Retinal pigment epithelial cell (primary cell): ENCODE results near the gene SYT2.

Source experiments
- DNase-seq: peaks from one replicate; pipeline ENCODE4 v3.0.0-alpha.2; 2010; ENCODE audit warnings: low read depth
- H3K4me3 ChIP-seq: 2 replicates; pipeline ENCODE4 v1.5.1; 2011; ENCODE audit warnings: mild to moderate bottlenecking, low read length, control low read depth, moderate library complexity
- CTCF ChIP-seq: conservative IDR thresholded peaks from 2 replicates; pipeline ENCODE4 v1.5.1; 2011; ENCODE audit warnings: low read depth, low read length, control low read depth, inconsistent platforms

The SYT2 gene

DNA sequence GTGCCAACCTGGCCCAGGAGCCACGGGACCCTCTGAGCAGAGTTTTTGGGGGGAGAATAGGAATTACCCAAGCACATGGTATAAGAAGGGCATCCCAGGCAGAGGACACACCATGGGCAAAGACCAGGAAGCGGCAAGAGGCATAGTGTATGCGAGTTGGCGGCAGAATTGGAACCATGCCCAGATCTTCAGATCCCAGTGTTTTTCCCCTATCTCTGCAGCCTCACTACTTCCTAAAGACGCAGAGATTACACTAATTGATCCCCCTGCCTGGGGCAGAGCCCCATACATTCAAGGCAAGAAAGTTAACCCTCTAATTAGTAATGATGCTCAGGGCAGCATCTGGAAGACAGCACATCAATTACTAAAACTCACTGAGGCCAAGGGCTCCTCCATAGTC is 48.2 kb downstream of the SYT2 start:
- no peak for TF ChIP-seq CTCF
- H3K4me3 ChIP-seq, result no peak overlapping the region
- DNase-seq, result no peak

- no peak overlapping the region for H3K4me3 ChIP-seq
- no peak for DNase-seq
- TF ChIP-seq CTCF, result peak; percentile 40
These were observed 49.0 kb downstream of the SYT2 start for GRCh38 chr1:202661136-202661845.

- no peak for DNase-seq
- no peak for TF ChIP-seq CTCF
- H3K4me3 ChIP-seq, result no peak overlapping the region
These were observed 50.3 kb downstream of the SYT2 start for GRCh38 chr1:202659974-202660373.

GRCh38 chr1:202659541-202659940 is 50.7 kb downstream of the SYT2 start:
- no peak for TF ChIP-seq CTCF
- H3K4me3 ChIP-seq, result no peak overlapping the region
- no peak for DNase-seq

- no peak overlapping the region for H3K4me3 ChIP-seq
- DNase-seq, result no peak
- TF ChIP-seq CTCF, result no peak
These were observed 51.5 kb downstream of the SYT2 start for GRCh38 chr1:202658769-202659168.

DNA sequence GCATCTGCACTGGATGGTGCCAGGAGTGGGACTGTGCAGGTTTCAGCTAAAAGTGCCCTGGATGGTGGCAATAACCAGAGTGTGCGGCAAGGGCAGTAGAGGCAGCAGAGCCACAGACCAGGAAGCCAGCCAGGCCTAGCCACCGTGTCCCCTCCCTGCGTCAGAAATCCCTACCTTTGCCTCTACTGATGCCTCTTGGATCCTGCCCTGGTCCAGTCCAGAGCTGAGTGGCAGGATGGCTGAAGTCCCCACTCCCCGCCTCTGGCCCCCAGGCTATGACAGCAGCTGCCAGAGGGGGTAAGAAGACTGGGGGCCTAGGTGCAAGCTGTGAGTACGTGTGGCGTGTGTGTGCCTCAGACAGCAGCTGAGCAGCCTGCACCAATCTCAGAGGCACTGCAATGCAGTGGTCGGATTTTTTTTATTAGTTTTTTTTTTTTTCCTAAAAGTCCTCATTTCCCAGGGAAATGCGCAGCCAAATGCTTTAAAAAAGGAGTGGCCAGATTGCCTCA is 51.9 kb downstream of the SYT2 start:
- no peak for DNase-seq
- TF ChIP-seq CTCF, result no peak

DNA sequence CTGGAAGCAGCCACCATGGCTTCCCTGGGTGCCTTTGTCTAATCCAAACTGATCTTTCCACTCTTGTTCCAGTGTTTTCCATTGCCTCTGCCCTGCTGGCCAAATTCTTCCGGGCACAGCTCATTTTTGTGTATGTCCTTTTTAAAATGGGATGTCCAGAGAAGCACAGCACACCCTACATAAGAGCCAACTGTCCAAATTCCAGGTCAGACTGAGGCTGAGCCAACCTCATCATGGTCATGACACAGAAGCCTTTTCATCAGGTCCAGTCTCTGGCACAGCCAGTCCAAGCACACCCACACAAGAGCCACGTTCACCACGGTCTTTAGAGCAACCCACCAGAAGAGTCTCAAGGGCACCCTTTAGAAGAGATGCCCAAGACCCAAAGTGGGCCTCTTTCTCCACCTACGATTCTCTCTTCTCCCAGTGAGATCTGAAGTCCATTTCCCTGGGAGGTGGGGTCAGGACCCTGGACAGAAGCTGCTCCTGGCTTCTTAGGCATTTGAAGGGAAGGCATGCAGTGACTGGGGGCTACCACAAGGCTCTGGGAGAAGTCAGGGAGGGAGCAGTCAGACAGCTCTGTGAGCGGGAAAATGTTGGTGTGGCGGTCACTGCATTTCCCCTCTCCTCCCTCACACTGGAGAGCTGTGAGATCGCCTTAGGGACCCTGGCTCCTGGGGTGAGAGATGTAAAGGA is 53.2 kb downstream of the SYT2 start:
- peak; percentile 1 for DNase-seq
- peak; percentile 41 for TF ChIP-seq CTCF
- no peak overlapping the region for H3K4me3 ChIP-seq

More for the DNA sequence above, 51.9 kb downstream of the SYT2 start:
- H3K4me3 ChIP-seq, result no peak overlapping the region
